ELR (cell line): ENCODE measurements around the gene B9D2.
"Not testable (repeated sequence)": the region's sequence is repeated elsewhere in the genome, so short reads cannot be mapped to it uniquely, and the experiment has no call there.

Experiments used
- DNase-seq: peaks from one replicate; pipeline ENCODE4 v3.0.0-alpha.2; 2015; ENCODE audit warnings: low read depth

Gene B9D2

GRCh38 chr19:41386442-41386841, 22.5 kb upstream of the B9D2 start:
- DNase-seq, result no peak

GRCh38 chr19:41384351-41384750, 20.4 kb upstream of the B9D2 start:
- DNase-seq, result no peak

DNA sequence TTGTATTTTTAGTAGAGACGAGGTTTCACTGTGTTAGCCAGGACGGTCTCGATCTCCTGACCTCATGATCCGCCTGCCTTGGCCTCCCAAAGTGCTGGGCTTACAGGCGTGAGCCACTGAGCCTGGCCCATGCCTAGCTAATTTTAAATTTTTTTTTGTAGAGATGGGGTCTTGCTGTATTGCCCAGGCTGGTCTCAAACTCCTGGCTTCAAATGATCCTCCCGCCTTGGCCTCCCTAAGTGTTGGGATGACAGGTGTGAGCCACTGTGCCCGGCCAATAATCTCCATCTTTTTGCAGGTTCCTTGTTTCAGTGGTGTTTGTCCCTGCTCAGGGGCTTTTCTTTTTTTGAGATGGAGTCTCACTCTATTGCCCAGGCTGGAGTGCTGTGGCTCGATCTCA, 17.6 kb upstream of the B9D2 start:
- not testable (repeated sequence) for DNase-seq

DNA sequence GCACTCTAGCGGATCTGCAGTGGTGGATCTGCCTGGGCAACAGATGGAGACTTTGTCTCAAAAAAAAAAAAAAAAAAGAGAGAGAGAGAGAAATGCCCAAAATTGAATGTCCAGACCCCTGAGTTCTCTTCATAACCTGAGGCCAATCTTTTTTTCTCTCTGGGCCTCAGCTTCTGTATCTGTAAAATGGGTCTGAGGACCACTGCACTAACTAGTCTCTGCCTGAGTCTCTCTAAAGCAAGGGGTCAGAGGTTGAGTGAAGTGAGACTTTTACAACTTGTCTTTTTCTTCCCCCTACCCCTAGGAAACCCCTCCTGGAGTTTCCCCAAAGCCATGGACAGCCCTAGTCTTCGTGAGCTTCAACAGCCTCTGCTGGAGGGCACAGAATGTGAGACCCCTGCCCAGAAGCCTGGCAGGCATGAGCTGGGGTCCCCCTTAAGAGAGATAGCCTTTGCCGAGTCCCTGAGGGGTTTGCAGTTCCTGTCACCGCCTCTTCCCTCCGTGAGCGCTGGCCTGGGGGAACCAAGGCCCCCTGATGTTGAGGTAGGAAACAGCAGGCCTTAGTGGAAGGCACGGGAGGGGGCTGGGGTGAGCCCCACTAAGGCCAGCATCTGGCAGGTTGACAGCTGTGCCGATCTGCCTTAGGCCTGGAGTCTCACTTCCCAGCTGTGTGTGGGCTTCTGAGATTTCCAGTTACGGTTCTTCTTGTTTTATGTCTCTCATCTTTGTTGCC, 14.2 kb upstream of the B9D2 start:
- DNase-seq, result peak; percentile 17

DNA sequence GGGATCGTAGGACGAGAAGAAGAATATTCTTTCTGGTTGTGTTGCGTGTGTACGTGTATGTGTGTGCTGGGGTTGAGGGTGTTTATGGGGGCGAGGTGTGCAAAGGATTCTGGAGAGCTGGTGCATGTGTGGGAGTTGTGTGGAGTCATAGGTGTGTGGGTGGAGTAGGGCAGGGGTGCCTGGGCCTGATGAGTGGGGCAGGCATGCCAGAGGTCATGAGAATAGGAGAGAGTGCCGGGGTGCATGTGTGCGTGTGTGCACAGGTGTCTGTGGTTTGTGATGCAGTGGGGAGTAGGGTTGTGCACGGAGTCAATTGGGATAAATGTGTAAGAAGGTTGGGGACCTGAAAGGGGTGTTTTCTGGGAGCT, 13.0 kb upstream of the B9D2 start:
- no peak for DNase-seq

GRCh38 chr19:41376241-41376997, 12.5 kb upstream of the B9D2 start, which contains the start of gene TMEM91:
TSS of gene TMEM91 (plus strand) at chr19:41376533. CDS start at chr19:41378310, 1,777 bp downstream.
- peak; percentile 31 for DNase-seq

DNA sequence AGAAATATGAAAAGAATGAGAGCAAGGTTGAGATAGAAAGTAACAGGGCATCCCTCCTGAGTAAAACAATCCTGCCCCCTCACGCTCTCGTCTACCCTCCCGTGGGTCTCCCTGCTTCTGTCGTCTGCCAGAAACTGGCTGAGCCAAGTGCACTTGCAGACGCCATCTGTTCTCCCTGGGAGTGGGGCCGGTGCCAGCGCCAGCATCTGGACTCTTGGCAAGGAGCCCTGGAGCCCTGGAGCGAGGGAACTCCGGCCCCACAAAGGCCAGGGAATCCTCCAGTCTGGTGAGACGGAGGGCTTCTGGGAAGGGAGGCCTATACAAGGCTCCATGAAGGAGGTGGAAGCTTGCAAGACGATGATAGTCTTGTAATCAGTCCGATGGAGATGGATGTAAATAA, 10.0 kb upstream of the B9D2 start:
- peak; percentile 80 for DNase-seq

DNA sequence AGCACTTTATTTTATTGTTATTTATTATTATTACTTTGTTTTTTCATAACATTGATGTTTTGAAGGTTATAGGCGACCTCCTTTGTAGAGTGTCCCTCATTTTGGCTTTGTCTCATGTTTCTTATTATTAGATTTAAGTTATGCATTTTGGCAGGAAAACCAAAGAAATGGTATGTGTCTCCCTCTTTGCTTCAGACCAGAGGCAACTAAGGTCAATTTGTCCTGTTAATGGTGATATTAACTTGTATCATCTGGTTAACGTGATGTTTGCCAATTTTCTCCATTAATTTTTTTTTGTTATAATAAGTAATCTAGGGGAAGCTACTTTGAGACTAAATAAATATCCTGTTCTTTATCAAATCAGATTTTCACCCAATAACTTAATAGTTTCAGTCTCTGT, 8.6 kb upstream of the B9D2 start:
- no peak for DNase-seq

- DNase-seq, result no peak
These were observed 7.6 kb upstream of the B9D2 start for GRCh38 chr19:41371541-41371940.

DNA sequence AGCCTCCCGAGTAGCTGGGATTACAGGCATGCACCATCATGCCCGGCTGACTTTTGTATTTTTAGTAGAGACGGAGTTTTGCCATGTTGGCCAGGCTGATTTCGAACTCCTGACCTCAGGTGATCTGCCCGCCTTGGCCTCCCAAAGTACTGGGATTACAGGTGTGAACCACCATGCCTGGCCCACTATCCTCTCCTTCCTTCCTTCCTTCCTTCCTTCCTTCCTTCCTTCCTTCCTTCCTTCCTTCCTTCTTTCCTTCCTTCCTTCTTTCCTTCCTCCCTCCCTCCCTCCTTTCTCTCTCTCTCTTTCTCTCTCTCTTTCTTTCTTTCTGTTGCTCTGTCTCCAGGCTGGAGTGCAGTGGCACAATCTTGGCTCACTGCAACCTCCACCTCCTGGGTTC, 7.2 kb upstream of the B9D2 start:
- DNase-seq, result not testable (repeated sequence)

DNA sequence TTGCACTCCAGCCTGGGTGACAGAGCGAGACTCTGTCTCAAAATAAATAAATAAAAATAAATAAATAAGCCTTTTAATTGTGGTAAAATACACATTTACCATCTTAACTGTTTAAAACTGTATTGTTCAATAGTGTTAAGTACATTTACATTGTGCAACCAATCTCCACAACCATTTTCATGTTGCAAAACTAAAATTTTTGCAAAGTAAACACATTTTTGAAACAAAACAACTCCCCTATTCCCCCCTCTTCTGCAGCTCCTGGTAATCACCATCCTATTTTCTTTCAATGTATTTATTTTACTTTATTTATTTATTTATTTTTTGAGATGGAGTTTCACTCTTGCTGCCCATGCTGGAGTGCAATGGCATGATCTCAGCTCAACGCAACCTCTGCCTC, 5.8 kb upstream of the B9D2 start:
- no peak for DNase-seq

DNA sequence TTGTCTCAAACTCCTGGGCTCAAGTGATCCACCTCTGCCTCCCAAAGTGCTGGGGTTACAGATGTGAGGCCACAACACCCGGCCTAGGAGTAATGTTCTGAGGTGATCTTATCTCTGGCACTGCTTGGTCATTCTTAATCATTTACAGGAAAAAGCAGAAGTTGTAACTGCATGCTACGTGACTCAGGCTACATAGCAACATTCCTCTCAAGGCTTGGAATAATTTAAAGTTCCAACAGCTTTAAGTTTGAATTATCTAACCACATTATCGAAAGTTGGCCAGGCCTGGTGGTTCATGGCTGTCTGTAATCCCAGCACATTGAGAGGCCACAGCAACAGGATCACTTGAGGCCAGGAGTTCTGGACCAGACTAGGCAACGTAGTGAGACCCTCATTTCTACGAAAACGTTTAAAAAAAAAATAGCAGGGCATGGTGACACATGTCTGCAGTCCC, 3.9 kb upstream of the B9D2 start:
- peak; percentile 95 for DNase-seq

GRCh38 chr19:41366089-41366488, 2.1 kb upstream of the B9D2 start:
- peak; percentile 50 for DNase-seq

DNA sequence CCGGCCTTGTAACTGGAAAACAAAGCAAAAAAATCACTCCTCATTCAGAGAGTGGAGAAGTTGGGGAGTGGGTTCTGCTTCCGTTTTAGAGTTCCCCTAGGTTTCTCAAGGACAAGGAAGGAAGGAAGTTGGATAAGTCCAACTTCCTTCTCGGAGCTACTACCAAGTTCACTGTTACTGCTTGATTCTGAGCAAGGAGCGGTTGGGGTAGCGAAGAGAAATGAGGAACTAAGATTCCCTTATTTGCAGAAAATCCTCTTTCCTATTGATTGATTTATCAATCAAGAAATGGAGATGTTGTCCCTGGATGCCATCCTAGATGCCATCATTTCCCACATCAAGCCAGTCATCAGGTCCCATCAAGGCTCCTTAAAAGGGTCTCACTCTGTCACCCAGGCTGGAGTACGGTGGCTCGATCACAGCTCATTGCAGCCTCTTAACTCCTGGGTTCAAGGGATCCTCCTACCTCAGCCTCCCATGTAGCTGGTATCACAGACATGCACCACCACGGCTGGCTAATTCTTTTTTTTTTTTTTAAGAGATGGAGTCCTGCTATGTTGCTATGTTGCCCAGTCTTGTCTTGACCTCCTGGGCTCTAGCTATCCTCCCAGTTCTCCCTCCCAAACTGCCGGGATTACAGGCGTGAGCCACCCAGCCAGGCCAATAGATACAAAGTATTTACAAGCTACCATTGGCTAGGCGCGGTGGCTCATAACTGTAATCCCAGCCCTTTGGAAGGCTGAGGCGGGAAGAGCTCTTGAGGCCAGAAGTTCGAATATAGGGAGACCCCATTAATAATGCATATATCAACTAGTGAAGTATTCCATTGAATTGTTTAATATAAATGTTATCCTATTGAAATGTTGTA, 809 bp upstream of the B9D2 start:
- peak; percentile 30 for DNase-seq

DNA sequence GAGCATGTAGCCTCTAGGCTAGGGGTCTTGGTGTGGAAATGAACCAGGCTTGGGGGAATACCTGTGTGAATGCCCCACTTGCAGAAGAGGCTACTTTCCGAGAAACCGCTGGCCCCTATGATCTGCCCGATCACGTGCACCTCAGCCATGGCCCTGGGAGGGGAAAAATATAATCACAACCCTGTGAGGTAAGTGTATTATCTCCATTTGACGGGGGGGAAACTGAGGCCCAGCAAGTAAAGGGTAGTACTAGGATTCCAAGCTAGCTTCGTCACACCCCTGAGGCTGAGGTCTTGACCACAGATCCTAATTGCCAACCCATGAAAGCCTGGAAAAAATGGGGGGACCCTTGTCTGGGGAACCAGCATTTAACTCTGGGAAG, 587 bp downstream of the B9D2 start:
- DNase-seq, result no peak

DNA sequence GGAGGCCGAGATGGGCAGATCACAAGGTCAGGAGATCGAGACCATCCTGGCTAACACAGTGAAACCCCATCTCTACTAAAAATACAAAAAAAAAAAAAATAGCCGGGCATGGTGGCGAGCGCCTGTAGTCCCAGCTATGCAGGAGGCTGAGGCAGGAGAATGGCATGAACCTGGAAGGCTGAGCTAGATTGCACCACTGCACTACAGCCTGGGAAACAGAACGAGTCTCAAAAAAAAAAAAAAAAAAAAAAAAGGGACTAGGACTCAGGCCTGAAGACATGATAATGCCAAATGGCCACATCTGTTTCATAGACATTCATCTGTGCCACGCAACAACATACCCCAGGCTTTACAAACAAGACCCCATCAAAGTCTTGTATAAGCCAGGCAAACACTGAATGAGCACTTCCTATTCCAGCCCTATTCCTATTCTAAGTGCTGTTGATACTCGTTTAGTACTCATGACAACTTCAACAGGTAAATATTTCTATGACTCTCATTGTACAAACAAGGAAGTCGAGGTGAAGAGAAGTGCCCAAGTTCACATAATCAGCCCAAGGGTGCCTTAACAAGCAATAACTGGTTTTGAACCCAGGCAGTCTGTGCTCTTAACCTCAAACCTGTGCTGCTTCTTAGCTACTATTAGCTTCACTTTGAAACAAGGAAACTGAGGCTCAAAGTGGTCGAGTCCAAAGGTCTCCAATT, 1.7 kb downstream of the B9D2 start:
- no peak for DNase-seq

DNA sequence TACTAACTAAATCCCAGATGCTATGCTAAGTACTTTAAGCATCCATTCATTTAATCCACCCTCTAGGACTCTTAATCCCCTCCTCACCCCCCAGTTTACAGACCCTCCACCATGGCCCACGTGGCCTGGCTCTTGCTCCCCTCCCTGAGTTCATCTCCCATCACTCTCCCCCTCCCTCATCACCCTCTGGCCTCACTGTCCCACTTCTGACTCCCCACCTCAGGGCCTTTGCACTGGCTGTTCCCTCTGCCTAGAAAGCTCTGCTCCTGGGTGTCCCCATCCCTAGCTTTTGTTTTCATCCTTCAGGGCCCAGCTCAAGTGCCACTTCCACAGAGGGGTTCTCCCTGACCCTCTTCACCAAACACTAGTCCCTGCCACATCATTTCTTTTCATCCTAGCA, 4.2 kb downstream of the B9D2 start:
- no peak for DNase-seq

DNA sequence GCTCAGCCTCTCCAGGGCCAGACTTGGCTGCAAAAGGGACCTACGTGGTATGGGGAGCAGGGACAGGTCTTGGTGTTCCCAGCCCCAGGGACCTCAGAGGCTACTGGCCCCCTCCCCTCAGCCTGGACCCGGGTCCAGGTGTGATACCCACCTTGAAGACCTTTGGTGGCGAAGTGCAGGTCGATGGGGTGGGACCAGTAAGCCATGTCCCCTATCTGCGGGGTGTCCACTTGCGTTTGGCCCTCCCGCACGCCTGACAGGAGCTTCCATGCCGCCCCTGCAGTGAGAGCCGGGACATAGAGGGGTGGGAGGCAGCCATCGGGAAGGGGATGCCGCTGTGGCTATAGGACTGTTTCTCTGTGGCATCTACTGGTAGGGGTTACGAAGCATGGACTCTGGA, 6.2 kb downstream of the B9D2 start:
- DNase-seq, result no peak

DNA sequence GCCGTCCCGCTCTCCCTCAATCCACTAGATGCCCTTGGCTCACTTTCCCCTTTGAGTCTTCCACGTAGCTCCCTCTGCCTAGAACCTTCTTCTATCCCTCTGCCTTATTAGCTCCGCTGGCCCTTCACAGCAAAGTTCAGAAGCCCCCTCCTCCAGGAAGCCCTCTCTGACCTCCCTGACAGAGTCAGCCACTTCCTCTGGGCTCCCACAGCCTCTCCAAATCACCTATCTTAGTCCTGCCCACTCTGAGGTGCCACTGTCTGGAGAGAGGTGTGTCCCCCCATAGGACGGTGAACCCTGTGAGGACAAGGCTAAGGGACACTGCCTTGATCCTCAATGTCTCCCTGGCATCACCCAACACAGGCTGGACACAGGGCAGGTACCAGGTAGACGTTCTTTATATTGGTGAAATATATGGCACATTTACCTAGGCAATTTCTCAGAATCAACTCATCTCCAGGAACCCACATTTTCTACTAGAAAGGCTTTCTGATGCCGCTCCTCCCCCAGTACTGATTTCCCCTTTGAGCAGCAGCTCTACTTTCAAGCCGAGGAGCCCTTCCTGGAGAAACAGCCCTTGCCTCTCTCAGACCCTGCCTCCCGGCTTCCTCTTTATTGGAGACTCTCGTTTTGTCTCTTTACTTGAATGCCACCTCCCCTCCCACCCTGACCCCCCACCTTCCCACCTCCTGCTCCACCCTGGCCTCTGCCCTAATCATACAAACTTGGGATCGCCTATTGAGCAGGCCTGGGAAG, 6.8 kb downstream of the B9D2 start:
- no peak for DNase-seq

DNA sequence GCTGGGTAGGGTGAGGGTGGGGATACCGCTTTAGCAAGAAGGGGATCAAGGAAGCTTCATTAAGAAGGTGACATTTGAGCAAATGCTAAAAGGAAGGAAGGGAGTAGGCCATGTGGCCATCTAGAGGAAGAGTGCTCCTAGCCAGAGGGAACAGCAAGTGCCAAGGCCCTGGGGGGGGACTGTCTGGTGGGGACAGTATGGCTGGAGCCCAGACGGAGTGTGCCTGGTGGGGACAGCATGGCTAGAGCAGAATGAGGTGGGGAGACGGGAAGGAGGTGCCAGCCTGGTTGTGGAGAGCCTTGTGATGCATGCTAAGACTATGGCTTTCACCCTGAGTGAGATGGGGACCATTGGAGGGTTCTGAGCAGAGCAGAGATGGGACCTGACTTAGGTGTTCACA, 8.1 kb downstream of the B9D2 start:
- DNase-seq, result no peak

DNA sequence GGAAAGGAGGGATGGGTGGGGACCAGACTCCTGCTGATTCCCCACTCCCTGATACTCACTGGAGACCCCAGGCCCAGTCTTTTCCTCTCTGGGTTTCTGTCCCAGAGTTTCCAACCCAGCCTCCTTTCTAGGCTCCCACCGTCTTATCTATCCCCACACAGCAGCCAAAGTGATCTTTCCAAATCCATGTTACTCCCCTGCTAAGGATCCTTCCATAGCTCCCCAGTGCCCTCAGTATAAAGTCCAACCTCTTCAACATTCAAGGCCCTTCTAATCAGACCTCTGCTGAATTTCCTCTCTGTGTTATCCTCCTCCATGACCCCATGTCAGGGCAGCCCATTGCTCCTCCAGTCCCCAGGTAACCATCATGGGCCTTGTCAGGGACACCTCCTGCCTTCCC, 8.9 kb downstream of the B9D2 start:
- DNase-seq, result no peak
